ENCODE data around the gene MED25. TPM values are rescaled to one million over a fixed set of nuclear protein-coding genes. Genes with fewer than 3 reads are reported as not detected.

The MED25 gene
- polyA plus RNA-seq, 4 donors, result 58.8 to 74.9 (median 66.2) TPM

DNA sequence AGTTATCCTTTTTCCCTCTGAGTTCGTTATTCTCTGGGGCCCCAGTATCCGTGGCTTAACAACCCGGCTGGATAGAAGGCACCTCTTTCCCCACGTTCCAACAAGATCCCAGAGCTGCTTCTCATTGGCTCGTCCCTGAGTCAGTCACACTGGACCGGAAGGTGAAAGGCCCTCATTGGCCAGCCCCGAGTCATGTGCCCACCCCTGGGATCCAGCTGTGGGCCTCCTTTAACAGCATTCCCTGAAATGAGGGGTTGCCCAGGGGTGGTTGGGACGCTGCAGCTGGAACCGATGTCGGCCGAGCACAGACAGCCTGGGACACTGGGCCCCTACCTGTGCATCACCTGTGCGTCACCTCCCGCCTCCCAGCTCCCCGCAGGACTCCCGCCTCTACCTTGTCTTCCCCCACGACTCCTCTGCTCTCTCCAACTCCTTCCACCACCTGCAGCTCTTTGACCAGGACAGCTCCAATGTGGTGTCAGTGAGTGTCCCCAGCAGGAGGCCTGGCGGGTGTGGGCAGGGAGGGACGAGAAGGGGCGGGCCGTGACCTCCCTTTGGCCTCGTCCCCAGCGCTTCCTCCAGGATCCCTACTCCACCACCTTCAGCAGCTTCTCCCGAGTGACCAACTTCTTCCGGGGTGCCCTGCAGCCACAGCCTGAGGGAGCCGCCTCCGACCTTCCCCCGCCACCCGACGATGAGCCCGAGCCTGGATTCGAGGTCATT is 63.7 kb downstream of the MED25 start:
- no peak for DNase-seq (ENCODE audit: low read depth in 4 of 4, low spot score in 3 of 4)

- no peak for DNase-seq (ENCODE audit: low read depth in 4 of 4, low spot score in 3 of 4)
Observed at GRCh38 chr19:49882643-49883042, 64.6 kb downstream of the MED25 start.

DNA sequence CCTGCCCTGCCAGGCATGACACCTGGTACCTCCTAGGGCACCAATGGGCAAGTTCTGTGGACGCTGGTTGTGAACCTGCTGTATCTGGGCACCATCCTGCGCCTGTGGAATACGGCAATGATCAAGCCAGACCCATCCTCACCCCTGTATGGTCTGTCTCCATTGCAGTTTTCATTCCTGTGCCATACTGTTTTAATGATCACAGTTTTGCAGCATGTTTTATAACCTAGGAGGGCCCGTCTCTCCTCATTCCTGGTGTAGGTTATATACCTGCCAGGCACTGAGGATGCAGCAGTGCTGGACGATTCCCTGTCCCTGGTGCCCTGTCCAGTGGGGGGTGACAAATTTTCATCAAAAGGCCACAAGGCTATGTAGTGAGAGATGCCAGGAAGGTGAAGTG is 65.0 kb downstream of the MED25 start:
- DNase-seq (ENCODE audit: low read depth in 4 of 4, low spot score in 3 of 4), result no peak

- no peak for DNase-seq (ENCODE audit: low read depth in 4 of 4, low spot score in 3 of 4)
Observed at GRCh38 chr19:49884109-49884508, 66.0 kb downstream of the MED25 start.

GRCh38 chr19:49884760-49885159 is 66.7 kb downstream of the MED25 start:
- DNase-seq (ENCODE audit: low read depth in 4 of 4, low spot score in 3 of 4), result no peak

Other genes with a start within 250 kb of the MED25 start
- 10 to 100 TPM; 53.6 to 73.7 (median 60.5) TPM for gene NOSIP, start 237.7 kb upstream of the MED25 start, polyA plus RNA-seq (ENCODE audit: insufficient read length in 4 of 4)
- 1 to 10 TPM; 7.3 to 9.3 (median 8.3) TPM for gene PRRG2, start 237.0 kb upstream of the MED25 start, polyA plus RNA-seq (ENCODE audit: insufficient read length in 4 of 4)
- gene PRR12, start 227.1 kb upstream of the MED25 start, polyA plus RNA-seq (ENCODE audit: insufficient read length in 4 of 4), result 10 to 100 TPM; 17.9 to 27.1 (median 20.2) TPM
- gene RRAS, start 178.1 kb upstream of the MED25 start, polyA plus RNA-seq (ENCODE audit: insufficient read length in 4 of 4), result 10 to 100 TPM; 23.7 to 32.2 (median 25.8) TPM
- 10 to 100 TPM; 31.4 to 47.6 (median 34.7) TPM for gene SCAF1, start 176.1 kb upstream of the MED25 start, polyA plus RNA-seq (ENCODE audit: insufficient read length in 4 of 4)
- gene IRF3, start 152.4 kb upstream of the MED25 start, polyA plus RNA-seq (ENCODE audit: insufficient read length in 4 of 4), result 10 to 100 TPM; 41.2 to 56.3 (median 47.9) TPM
- 10 to 100 TPM; 20.5 to 32.6 (median 23.9) TPM for gene BCL2L12, start 152.4 kb upstream of the MED25 start, polyA plus RNA-seq (ENCODE audit: insufficient read length in 4 of 4)
- gene PRMT1, start 141.0 kb upstream of the MED25 start, polyA plus RNA-seq (ENCODE audit: insufficient read length in 4 of 4), result 100 to 1,000 TPM; 196 to 239 (median 211) TPM
- 1 to 10 TPM in 3 of 4 donors, under 1 TPM in 1; 0.61 to 1.6 (median 1.3) TPM for gene ADM5, start 128.7 kb upstream of the MED25 start, polyA plus RNA-seq (ENCODE audit: insufficient read length in 4 of 4)
- gene CPT1C, start 127.2 kb upstream of the MED25 start, polyA plus RNA-seq (ENCODE audit: insufficient read length in 4 of 4), result 10 to 100 TPM; 10.3 to 13.3 (median 12.2) TPM
- gene TSKS, start 55.0 kb upstream of the MED25 start, polyA plus RNA-seq (ENCODE audit: insufficient read length in 4 of 4), result under 1 TPM in 2 of 4 donors, not detected in 2; 0.11 to 0.38 TPM
- gene AP2A1, start 51.3 kb upstream of the MED25 start, polyA plus RNA-seq (ENCODE audit: insufficient read length in 4 of 4), result 10 to 100 TPM; 48.7 to 68.2 (median 52.9) TPM
- 10 to 100 TPM; 29.6 to 40.2 (median 31.7) TPM for gene FUZ, start 5.0 kb upstream of the MED25 start, polyA plus RNA-seq (ENCODE audit: insufficient read length in 4 of 4)
- 100 to 1,000 TPM; 249 to 353 (median 277) TPM for gene PTOV1, start 32.9 kb downstream of the MED25 start, polyA plus RNA-seq (ENCODE audit: insufficient read length in 4 of 4)
- gene PNKP, start 49.3 kb downstream of the MED25 start, polyA plus RNA-seq (ENCODE audit: insufficient read length in 4 of 4), result 10 to 100 TPM; 42.7 to 57.9 (median 46.3) TPM
- gene AKT1S1, start 59.1 kb downstream of the MED25 start, polyA plus RNA-seq (ENCODE audit: insufficient read length in 4 of 4), result 10 to 100 TPM; 30.0 to 43.8 (median 34.2) TPM
- gene TBC1D17, start 59.4 kb downstream of the MED25 start, polyA plus RNA-seq (ENCODE audit: insufficient read length in 4 of 4), result 10 to 100 TPM; 40.4 to 51.4 (median 43.4) TPM
- gene IL4I1, start 78.6 kb downstream of the MED25 start, polyA plus RNA-seq (ENCODE audit: insufficient read length in 4 of 4), result 1 to 10 TPM; 1.7 to 3.6 (median 2.3) TPM
- 10 to 100 TPM; 22.7 to 26.9 (median 23.8) TPM for gene ATF5, start 110.9 kb downstream of the MED25 start, polyA plus RNA-seq (ENCODE audit: insufficient read length in 4 of 4)
- gene NUP62, start 111.2 kb downstream of the MED25 start, polyA plus RNA-seq (ENCODE audit: insufficient read length in 4 of 4), result 10 to 100 TPM; 58.7 to 63.6 (median 61.4) TPM
- gene SIGLEC11, start 142.9 kb downstream of the MED25 start, polyA plus RNA-seq (ENCODE audit: insufficient read length in 4 of 4), result 1 to 10 TPM; 3.4 to 5.1 (median 4.8) TPM
- gene VRK3, start 207.1 kb downstream of the MED25 start, polyA plus RNA-seq (ENCODE audit: insufficient read length in 4 of 4), result 10 to 100 TPM; 47.2 to 51.2 (median 48.2) TPM
- gene ZNF473, start 207.7 kb downstream of the MED25 start, polyA plus RNA-seq (ENCODE audit: insufficient read length in 4 of 4), result 10 to 100 TPM; 13.4 to 16.1 (median 15.7) TPM